Gastrocnemius medialis (tissue), 4 donors: ENCODE results near the gene TTC17.

Source experiments
- POLR2A ChIP-seq, 2 donors: fragments of 450-650 bp; IDR thresholded peaks; one replicate each; pipeline ENCODE4 v1.6.1; 2017; ENCODE audit warnings: antibody characterized with exemption in 2 of 2, mild to moderate bottlenecking in 2 of 2, moderate library complexity in 2 of 2
- TF ChIP-seq, protein P1 (sequence below), 5 experiments: fragments of 450-650 bp in 3 of 5; fragments of 200-600 bp in 2 of 5; sonication (generic) in 2 of 5; IDR thresholded peaks in 4 of 5; conservative IDR thresholded peaks in 1 of 5; 1 replicate in 4 of 5; 2 replicates in 1 of 5; pipeline ENCODE4 v1.5.1; 2016 to 2019; ENCODE audit warnings: antibody characterized with exemption in 5 of 5, mild to moderate bottlenecking in 3 of 5, moderate library complexity in 3 of 5

DNA sequence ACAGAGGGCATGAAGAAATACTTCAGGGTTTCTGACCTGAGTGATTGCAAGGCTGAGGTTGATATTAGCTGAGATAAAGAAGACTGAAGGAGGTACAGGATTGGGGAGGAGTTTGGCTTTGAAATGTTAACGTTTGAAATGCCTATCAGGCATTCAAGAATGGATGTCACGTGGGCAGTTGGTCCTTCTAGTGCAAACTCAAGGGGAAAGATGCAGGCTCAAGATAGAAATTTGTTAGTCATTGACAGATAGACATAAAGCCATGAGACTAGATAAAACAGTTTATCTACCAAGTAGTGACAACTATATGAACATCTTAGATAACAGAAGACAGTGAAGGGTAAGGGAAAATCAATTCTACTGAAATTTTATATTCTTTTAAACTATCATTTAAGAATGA lies 23.1 kb downstream of the TTC17 start:
- TF ChIP-seq, protein P1, sequence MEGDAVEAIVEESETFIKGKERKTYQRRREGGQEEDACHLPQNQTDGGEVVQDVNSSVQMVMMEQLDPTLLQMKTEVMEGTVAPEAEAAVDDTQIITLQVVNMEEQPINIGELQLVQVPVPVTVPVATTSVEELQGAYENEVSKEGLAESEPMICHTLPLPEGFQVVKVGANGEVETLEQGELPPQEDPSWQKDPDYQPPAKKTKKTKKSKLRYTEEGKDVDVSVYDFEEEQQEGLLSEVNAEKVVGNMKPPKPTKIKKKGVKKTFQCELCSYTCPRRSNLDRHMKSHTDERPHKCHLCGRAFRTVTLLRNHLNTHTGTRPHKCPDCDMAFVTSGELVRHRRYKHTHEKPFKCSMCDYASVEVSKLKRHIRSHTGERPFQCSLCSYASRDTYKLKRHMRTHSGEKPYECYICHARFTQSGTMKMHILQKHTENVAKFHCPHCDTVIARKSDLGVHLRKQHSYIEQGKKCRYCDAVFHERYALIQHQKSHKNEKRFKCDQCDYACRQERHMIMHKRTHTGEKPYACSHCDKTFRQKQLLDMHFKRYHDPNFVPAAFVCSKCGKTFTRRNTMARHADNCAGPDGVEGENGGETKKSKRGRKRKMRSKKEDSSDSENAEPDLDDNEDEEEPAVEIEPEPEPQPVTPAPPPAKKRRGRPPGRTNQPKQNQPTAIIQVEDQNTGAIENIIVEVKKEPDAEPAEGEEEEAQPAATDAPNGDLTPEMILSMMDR (IDR thresholded peaks at IDR 0.05 in 4 of 5, conservative IDR thresholded peaks at IDR 0.05 in 1 of 5), result no peak
- no peak for TF ChIP-seq POLR2A (IDR thresholded peaks at IDR 0.05)
